B cell (primary cell): ENCODE measurements around the gene STAU1. TPM values are rescaled to one million over a fixed set of nuclear protein-coding genes. Genes with fewer than 3 reads are reported as not detected.

ENCODE experiments used
- ATAC-seq: fragments of 200-7000 bp; cut with Tn5 transposase; one replicate; pipeline ENCODE4 v1.10.0; 2021; ENCODE audit warnings: low read depth, mild to moderate bottlenecking, moderate number of reproducible peaks, moderate library complexity
- CTCF ChIA-PET: fragments of 350-600 bp; sonication (Branson Sonifier 250); formaldehyde crosslinking; loops from one replicate; lab custom pipeline; 2021; ENCODE audit warnings: antibody characterized with exemption, inconsistent platforms; lab: Charles Lee
- POLR2A ChIA-PET: fragments of 350-600 bp; sonication (Branson Sonifier 250); formaldehyde crosslinking; loops from one replicate; lab custom pipeline; 2021; ENCODE audit warnings: antibody characterized with exemption; lab: Charles Lee
- DNase-seq: peaks from one replicate; pipeline ENCODE4 v3.0.0; 2013
- H2AFZ ChIP-seq: 2 replicates; pipeline ENCODE4 v1.6.1; 2012; ENCODE audit warnings: mild to moderate bottlenecking, low read depth, low read length; ENCODE audit not compliant: insufficient read depth, poor library complexity, severe bottlenecking
- H3K27ac ChIP-seq, 2 donors: 1 replicate in 1 of 2; 2 replicates in 1 of 2; pipeline ENCODE4 v1.5.1; 2012 to 2013; ENCODE audit warnings: low read length in 2 of 2, mild to moderate bottlenecking in 2 of 2, moderate library complexity in 1 of 2
- H3K27me3 ChIP-seq, 4 experiments: fragments of 200-600 bp in 1 of 4; sonication (generic) in 1 of 4; replicated peaks in 1 of 4; 1 replicate in 2 of 4; 2 replicates in 2 of 4; pipeline versions ENCODE4 v1.6.1 to v1.7.0; 2013 to 2016; ENCODE audit warnings: low read length in 3 of 4, mild to moderate bottlenecking in 2 of 4, mixed read lengths in 1 of 4, moderate library complexity in 1 of 4; ENCODE audit not compliant: insufficient read depth in 4 of 4, control insufficient read depth in 3 of 4; ENCODE audit errors: control extremely low read depth in 1 of 4
- H3K36me3 ChIP-seq, 2 experiments: replicated peaks in 1 of 2; 1 replicate in 1 of 2; 2 replicates in 1 of 2; pipeline versions ENCODE4 v1.6.1 to v1.7.1; 2013; ENCODE audit warnings: low read length in 1 of 2; ENCODE audit not compliant: insufficient read depth in 2 of 2, control insufficient read depth in 1 of 2; ENCODE audit errors: control extremely low read depth in 1 of 2, extremely low read depth in 1 of 2
- H3K4me1 ChIP-seq, 2 donors: fragments of 200-600 bp in 1 of 2; sonication (generic) in 1 of 2; 1 replicate in 1 of 2; 2 replicates in 1 of 2; pipeline versions ENCODE4 v1.5.1 to v1.6.1; 2013 to 2017; ENCODE audit warnings: low read length in 2 of 2; ENCODE audit not compliant: control insufficient read depth in 2 of 2, insufficient read depth in 2 of 2
- H3K4me2 ChIP-seq: replicated peaks from 2 replicates; pipeline ENCODE3; 2012; ENCODE audit warnings: mild to moderate bottlenecking, low read depth, low read length; ENCODE audit not compliant: poor library complexity, severe bottlenecking
- H3K4me3 ChIP-seq, 5 experiments: fragments of 200-600 bp in 1 of 5; sonication (generic) in 1 of 5; 1 replicate in 3 of 5; 2 replicates in 2 of 5; pipeline versions ENCODE4 v1.5.1 to v1.7.0; 2011 to 2016; ENCODE audit warnings: low read length in 4 of 5, mild to moderate bottlenecking in 4 of 5, low read depth in 2 of 5, control low read depth in 1 of 5, moderate library complexity in 1 of 5; ENCODE audit not compliant: insufficient read depth in 1 of 5; ENCODE audit errors: control extremely low read depth in 1 of 5, extremely low read depth in 1 of 5
- H3K79me2 ChIP-seq: fragments of 200-600 bp; sonication (generic); one replicate; pipeline ENCODE4 v1.6.0; 2016; ENCODE audit warnings: low read length; ENCODE audit not compliant: control insufficient read depth, insufficient read depth
- H3K9ac ChIP-seq: fragments of 200-600 bp; sonication (generic); 2 replicates; pipeline ENCODE4 v1.6.1; 2017; ENCODE audit warnings: mild to moderate bottlenecking, low read length, moderate library complexity
- H3K9me3 ChIP-seq, 3 donors: one replicate each; pipeline versions ENCODE4 v1.6.1 to v1.7.1; 2013; ENCODE audit warnings: low read length in 2 of 3; ENCODE audit not compliant: control insufficient read depth in 2 of 3, insufficient read depth in 1 of 3; ENCODE audit errors: control extremely low read depth in 1 of 3
- H4K20me1 ChIP-seq: 2 replicates; pipeline ENCODE4 v1.6.0; 2012; ENCODE audit warnings: mild to moderate bottlenecking, low read length; ENCODE audit not compliant: insufficient read depth, control insufficient read depth, poor library complexity, severe bottlenecking
- H3K27ac Mint-ChIP-seq: one replicate; pipeline ENCODE4 v1.8.0; 2021; ENCODE audit warnings: mixed read lengths
- H3K27me3 Mint-ChIP-seq: one replicate; pipeline ENCODE4 v1.8.0; 2021; ENCODE audit warnings: mixed read lengths
- H3K4me1 Mint-ChIP-seq: one replicate; pipeline ENCODE4 v1.8.0; 2021; ENCODE audit warnings: mixed read lengths
- H3K4me3 Mint-ChIP-seq: one replicate; pipeline ENCODE4 v1.8.0; 2021; ENCODE audit warnings: mixed read lengths
- H3K9me3 Mint-ChIP-seq: one replicate; pipeline ENCODE4 v1.8.0; 2022; ENCODE audit warnings: mixed read lengths; ENCODE audit not compliant: insufficient read depth
- CTCF ChIP-seq: fragments of 200-600 bp; IDR thresholded peaks from one replicate; pipeline ENCODE4 v1.8.0; 2022; ENCODE audit warnings: antibody characterized with exemption, mild to moderate bottlenecking
- EZH2 ChIP-seq: IDR thresholded peaks from 2 replicates; pipeline ENCODE4 v1.6.1; 2012; ENCODE audit warnings: borderline replicate concordance, low read depth, mild to moderate bottlenecking, moderate library complexity, low read length; ENCODE audit not compliant: insufficient read depth, poor library complexity, severe bottlenecking
- WGBS: methylation state at CpG from one replicate; pipeline ENCODE4 v1.1.5; 2013; ENCODE audit warnings: missing lambda C conversion rate; ENCODE audit not compliant: insufficient coverage; 5-methylcytosine and 5-hydroxymethylcytosine counted together
- intact Hi-C: fragments of 100-400 bp; cut with micrococcal nuclease; formaldehyde crosslinking; loops from one replicate; pipeline ENCODE4 v1.10.0; 2022
- polyA plus RNA-seq: library from polyadenylated mRNA; depleted of rRNA; stranded (reverse); fragments of >200 nt; gene quantifications from 2 replicates; pipeline ENCODE4 v1.2.3, GENCODE V29; 2012
- total RNA-seq, 2 donors: library from RNA; stranded (reverse); fragments of 120-200 nt in 1 of 2; gene quantifications; 1 replicate in 1 of 2; 2 replicates in 1 of 2; pipeline versions ENCODE4 v1.2.3 to v1.2.4, GENCODE V29; 2013 to 2022

STAU1 gene
- total and polyA plus RNA-seq, 2 donors (not counting 1 experiment from before 2014, with no cell fraction given), result 15.4 to 42.9 TPM

DNA sequence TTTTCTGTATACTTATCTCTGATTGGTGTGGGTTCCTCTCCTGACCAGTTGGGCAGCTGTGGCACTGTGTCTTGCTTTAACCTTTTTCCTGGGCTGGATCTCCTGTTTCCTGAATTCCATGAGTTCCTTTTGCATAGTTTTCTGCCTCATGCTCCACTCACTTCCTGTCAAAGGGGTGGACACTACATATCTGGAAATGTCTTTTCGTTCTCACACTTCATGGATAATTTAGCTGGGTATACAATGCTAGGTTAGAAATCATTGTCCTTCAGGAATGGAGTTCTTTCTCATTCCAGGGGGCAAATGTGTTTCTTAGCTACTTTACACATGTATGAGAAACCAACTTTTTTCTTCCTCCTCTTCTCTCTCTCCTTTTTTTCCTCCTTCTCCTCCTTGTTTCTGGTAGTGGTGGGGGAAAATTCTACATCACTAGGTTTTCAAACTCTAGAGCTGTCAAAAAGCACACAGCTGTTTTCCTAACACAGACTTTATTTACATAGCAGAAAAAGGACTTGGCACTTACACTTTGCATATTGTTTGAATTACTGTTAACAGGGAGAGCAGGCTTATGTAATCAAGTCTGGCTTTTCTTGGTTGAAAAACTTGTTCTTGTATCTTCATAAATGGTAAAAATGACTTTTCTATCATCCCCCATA, 22.1 kb upstream of the STAU1 start:
- Histone ChIP-seq H4K20me1 (no peaks in the 10 kb centered on the region), H3K4me1 (no peaks in the 10 kb centered on the region), H2AFZ (no peak overlapping the region), H3K9me3 (peaks cover 4 to 11% (median 7%) of the 10 kb centered on the region in 3 donors), H3K9ac (no peak overlapping the region), H3K4me2 (no peak overlapping the region), H3K79me2 (no peaks in the 10 kb centered on the region), H3K4me3 (no peak overlapping the region), H3K36me3 (no peaks in the 10 kb centered on the region), H3K27ac (no peak overlapping the region), H3K27me3 (peaks cover 0 to 2% (median 0%) of the 10 kb centered on the region in 4 experiments)
- CTCF ChIA-PET, result interaction anchor here (0.6 to 1.1 kb wide), 2 partner anchors 12 to 76 kb away, joined by 4 to 5 read pairs; no protein-coding TSS in a partner anchor
- TF ChIP-seq EZH2, result no peak
- TF ChIP-seq CTCF, result no peak
- H3K4me3 Mint-ChIP-seq, result no peak overlapping the region
- no CpG with 5 or more reads among the region's 1 CpG for WGBS
- H3K27ac Mint-ChIP-seq, result no peak overlapping the region
- peaks cover 4% of the 10 kb centered on the region for H3K9me3 Mint-ChIP-seq
- no peaks in the 10 kb centered on the region for H3K4me1 Mint-ChIP-seq
- POLR2A ChIA-PET, result no interaction called here
- intact Hi-C loops, result no loop called here
- no peaks in the 10 kb centered on the region for H3K27me3 Mint-ChIP-seq
- DNase-seq, result no peak
- ATAC-seq, result no peak

- CTCF ChIA-PET, result interaction anchor here (0.8 to 2.7 kb wide), 2 partner anchors 10 to 73 kb away, joined by 3 to 11 read pairs; no protein-coding TSS in a partner anchor
- no peak overlapping the region for H3K4me3 ChIP-seq
- H4K20me1 ChIP-seq, result no peaks in the 10 kb centered on the region
- no peak overlapping the region for H3K27ac ChIP-seq
- ATAC-seq, result no peak
- intact Hi-C loops, result no loop called here
- Mint-ChIP-seq H3K27ac (no peak overlapping the region), H3K9me3 (peaks cover 4% of the 10 kb centered on the region), H3K4me3 (no peak overlapping the region), H3K27me3 (no peaks in the 10 kb centered on the region), H3K4me1 (no peaks in the 10 kb centered on the region)
- no peaks in the 10 kb centered on the region for H3K36me3 ChIP-seq
- WGBS, result 100% methylated on average over 5 of the region's 6 CpGs
- H3K9ac ChIP-seq, result no peak overlapping the region
- DNase-seq, result no peak
- H3K9me3 ChIP-seq, result peaks cover 4 to 11% (median 7%) of the 10 kb centered on the region in 3 donors
- TF ChIP-seq EZH2 (no peak), CTCF (no peak)
- no peak overlapping the region for H2AFZ ChIP-seq
- peaks cover 0 to 2% (median 0%) of the 10 kb centered on the region in 4 experiments for H3K27me3 ChIP-seq
- H3K4me1 ChIP-seq, result no peaks in the 10 kb centered on the region
- H3K4me2 ChIP-seq, result no peak overlapping the region
- POLR2A ChIA-PET, result no interaction called here
- H3K79me2 ChIP-seq, result no peaks in the 10 kb centered on the region
Measured at GRCh38 chr20:49207076-49207475, 18.9 kb upstream of the STAU1 start.
